GM18907 (cell line): ENCODE results near the gene CISTR.
"Not testable (repeated sequence)": the region's sequence is repeated elsewhere in the genome, so short reads cannot be mapped to it uniquely, and the experiment has no call there.

Experiments used
- ATAC-seq: cut with Tn5 transposase; IDR thresholded peaks from one replicate; pipeline ENCODE4 v1.9.1; 2021; ENCODE audit warnings: mild to moderate bottlenecking, moderate library complexity; ENCODE audit not compliant: unreplicated experiment

CISTR gene

DNA sequence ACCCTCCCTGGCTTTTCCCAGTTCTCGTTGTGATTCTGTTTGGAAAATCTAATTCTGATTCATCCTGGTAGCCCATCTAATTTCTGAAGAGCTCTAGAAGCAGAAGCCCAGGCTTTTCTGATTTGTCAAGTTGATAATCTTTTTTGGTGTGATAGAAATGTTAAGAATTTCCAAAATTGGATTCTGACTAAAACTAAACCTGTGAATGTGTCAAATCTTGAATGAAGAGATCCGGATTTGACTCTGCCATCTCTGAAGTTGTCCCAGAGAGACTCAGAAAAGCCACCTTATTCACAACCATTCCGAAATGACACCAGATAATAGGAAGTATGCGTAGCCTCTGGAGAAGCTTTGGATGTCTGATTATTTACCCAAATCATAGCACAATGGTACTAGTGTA, 12.8 kb upstream of the CISTR start:
- no peak for ATAC-seq

DNA sequence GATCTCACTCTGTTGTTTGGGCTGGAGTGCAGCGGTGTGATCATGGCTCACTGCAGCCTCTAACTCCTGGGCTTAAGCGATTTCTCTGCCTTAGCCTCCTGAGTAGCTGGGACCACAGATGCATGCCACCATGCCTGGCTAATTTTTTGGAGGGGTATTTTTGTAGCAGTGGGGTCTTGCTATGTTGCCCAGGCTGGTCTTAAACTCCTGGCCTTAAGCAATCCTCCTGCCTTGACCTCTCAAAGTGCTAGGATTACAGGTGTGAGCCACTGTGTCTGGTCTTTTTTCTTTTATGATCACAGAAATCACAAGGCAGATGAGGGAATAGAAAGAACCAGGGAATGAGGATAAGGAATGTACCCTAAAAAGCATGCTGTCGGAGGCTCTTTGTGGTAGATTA, 11.0 kb upstream of the CISTR start:
- not testable (repeated sequence) for ATAC-seq

DNA sequence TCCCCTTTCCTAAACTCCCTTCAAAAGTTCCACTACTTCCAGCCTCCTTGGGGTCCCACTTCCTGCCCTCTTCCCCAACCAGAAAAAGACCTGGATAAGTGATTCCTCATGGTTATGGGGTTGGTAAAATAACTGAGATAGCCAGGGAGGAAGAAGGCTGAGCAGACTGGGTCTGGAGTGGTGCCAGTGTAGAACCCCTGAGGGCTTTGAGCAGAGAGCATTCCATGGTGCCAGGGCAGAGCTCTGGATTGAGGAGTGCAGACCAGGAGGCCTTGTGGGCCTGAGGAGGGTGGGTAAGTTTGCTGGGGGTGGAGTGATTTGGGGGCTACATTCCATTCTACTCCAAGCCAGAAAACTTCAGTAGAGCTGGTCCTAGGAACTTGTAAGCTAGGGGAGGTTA, 9.5 kb upstream of the CISTR start:
- no peak for ATAC-seq

DNA sequence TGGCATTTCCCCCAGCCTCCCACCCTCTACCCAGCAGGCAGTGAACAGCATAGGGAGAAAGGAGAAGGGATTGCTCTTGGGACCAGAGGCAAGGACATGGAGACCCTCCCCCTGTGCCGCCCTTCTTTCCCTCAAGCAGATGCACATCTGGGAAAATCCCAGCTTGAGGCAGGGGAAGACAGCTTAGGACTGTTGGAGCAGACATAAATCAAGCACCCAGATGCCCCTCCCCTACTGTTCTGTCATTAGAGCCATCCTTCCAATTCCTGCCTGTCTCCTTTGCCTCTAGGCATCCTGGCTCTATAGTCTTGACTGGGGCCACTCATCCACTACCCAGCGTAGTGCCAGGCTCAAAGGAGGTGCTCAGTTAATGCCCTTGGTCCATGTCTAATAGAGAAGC, 7.5 kb upstream of the CISTR start:
- ATAC-seq, result no peak

DNA sequence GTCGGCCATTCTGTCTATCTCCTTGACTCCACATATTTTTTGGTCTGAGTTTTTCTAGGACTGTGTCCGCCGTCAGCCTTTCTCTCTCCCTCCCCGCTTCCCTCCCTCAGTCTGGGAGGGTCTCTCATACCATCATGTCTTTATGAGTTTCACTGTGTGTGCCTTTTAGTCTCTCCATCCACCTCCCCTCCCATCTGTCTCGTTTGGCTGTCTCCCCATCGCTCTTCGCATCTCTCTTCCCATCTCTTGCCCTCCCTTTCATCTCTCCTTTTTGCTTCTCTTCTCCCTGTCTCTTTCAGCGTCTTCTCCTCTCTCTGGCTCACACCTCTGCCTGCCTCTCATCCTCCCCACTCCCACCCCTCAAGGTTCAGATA, 6.9 kb upstream of the CISTR start:
- ATAC-seq, result no peak

DNA sequence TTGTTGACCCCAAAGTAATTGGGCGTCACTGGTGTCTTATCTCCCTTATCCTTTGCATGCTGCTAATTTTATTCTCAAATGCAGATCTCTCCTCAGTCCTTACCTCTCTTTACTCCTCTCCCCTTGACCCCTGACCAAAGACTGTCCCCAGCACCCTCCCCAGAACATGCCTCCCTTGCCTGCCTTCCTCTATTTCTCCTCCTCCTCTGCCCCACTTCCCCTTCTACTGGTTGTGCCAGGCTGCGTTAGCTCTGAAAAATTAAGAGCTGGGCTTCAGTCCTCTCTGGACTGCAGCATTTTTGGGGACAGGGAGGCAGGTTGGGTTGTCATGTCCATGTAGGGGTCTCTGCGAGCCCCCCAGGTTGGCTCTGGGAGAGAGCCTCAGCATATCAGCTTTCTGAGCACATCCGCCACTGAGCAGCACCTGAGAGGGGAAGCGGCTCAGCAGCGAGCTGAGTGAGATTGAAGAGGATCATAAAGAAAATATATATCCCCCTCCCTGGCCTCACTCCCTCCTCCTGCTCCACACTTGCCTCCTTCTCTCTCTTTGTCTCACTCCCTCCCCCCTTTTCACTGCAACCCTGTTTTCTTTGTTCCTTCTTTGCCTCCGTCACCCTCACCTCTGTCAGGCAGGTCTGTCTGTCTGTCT, 6.4 kb upstream of the CISTR start:
- ATAC-seq, result no peak

DNA sequence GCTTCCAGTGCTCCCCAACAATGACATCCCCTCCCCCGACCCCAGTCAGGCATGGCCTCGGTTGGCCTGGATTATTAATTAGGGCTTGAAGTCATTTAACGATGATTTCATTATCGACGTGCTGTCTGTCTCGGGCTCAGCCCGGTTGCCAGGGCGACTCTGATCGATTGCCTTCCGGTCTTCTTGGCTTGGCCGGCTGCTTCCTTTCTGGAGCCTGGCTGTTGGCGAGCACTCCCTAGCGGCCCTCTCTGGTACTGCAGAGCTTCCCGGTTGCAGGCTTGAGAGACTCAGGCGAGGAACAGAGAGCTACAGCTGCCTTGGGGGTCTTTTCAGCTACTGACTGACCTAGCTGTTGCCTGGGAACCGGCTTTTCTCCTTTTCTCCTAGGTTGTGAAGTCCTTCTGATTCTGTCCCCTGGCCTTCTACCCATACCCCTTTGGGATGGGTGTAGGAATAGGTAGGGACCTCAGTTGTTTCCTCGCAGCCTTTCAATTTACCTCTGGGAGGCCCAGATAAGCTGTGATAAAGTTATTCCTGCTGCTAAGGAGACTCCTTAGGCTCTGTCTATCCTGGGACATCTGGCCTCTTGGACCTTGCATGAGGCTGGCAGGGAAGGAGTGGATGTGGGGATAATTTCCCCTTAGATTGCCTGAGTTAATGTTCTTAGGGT, 5.5 kb upstream of the CISTR start:
- peak; percentile 63 for ATAC-seq

DNA sequence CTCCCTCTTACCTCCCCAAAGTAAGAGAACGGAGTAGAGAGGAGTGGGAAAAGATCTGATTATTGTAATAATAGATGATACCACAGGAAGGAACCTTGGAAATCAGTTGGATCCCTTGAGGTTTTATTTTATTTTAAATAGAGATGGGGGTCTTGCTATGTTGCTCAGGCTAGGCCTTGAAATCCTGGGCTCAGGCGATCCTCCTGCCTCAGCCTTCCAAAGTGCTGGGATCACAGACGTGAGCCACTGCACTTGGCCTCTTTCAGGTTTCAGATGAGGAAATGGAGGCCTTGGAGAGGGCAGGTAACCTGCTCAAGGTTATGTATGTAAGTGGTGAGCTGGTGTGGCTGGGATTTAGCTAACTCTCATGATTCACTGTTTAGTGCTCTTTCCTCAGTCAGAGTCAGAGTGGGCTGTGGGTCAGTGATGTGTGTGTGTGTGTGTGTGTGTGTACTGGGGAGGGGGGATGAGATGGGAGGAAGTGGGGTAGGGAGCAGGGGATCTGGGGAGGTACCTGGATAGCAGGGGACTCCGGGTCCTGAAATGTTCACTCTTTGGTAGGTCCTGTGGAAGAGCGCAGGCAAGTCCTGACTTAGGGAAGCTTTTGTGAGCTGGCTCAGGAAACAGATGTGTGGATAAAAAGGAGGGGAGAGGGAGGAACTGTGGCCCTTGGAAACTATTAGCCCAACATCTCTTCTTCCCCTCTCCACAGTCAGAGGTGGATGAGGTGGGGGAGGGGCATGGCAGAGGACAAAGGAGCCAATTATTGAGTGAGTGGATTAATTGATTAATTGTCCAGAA, 4.7 kb upstream of the CISTR start:
- peak; percentile 1 for ATAC-seq

DNA sequence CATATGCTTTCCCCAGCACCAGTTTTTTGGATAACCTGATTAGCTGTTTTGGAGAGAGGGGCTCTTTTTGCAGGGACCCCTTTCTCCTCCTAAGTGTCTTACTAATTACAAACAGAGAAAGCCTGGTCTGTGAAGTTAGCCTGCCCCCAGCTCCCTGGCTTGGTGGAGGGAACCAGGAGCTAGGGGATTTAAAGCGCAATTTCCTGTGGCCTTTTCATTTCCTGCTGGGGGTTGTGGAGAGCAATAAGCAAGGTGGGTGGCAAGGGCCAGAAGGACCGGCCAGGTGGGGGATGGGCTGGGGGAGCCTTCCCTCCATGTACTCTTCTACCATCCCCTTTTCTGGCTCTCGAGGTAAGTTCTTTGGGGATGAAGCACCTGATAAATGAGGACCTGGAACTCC, 4.1 kb upstream of the CISTR start:
- no peak for ATAC-seq

DNA sequence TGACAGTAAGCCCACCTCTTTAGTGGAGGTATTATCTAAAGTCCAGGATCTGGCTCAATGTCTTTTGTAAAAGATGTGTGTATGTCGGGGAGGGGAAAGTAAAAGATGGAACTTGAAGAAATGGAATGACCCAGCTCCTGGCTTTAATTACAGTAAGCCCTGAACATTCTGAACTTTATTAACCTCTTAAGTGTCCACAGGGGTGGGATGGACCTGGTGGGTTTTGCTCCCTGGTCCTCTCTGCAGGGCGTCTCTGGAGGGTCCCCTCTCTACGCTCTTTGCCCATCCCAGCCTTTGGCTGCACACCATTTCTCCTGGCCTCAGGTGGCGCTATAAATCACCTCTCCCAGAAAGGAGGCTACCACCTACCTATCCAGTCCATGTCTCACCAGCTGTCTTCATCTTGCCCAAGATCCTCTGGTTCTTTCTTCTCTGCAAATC, 3.7 kb upstream of the CISTR start:
- no peak for ATAC-seq

DNA sequence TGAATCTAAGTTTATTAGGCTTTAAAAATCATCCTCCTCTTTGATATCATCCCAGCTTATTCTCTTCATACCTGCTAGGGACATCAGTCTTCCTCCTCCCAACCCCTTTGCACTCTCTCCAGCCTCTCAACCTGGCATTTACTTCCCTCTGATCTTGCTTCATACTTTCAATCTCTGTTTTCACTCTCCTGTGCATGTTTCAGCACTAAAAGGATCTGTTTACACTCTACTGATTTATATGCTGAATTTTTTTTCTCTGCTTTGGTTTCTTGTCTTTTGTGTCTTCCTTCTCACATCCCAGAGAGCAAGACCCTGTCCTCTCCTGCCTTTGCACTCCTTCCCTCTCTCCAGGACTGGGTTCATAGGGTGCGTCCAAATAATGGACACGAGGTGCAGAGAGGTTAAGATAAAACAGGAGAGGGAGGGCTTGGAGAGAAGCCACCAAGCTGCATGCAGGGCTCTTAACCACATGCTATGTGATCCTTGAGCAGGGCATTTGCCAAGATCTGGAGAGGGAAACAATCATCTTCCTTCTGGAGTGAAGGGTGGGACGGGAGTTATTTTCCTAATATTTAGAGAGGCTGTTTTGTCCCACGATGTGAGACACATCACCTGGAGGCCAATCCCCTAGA, 3.0 kb upstream of the CISTR start:
- ATAC-seq, result no peak

DNA sequence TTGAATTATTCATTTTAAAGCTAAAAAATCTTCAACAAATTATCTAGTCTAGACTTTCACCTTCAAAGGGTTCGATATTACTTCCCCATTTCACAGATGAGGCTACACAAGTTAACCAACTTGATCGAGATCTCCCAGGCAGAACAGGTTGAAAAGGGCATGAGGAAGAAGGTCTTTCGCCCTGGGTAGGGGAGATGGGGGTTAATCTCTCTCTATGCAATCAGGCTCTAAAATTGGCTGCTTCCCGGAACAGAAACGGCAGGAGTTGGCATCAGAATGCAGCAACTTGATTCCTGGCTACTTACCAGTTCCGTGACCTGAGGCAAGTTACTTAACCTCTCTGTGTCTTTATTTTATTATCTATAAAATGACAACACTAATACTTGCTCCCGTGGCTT, 2.4 kb upstream of the CISTR start:
- no peak for ATAC-seq

DNA sequence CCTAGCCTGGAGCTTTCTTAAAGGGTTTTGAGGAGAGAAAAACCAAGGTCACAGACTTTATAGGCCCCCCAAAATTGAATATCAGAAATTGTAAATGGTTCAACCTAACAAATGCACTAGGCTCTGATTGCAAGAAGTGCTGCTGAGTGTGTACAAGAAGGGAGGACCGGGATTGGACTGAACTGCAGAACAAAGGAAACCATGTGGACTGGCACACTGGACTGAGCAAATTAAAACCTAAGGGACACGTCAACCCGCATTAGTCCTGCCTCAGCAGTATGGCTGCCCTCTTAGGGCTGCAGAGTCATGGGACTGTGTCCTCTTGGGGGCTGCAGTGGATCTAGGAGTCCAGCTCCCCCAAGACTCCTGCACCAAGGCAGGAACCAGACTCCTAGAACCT, 842 bp upstream of the CISTR start:
- ATAC-seq, result no peak

DNA sequence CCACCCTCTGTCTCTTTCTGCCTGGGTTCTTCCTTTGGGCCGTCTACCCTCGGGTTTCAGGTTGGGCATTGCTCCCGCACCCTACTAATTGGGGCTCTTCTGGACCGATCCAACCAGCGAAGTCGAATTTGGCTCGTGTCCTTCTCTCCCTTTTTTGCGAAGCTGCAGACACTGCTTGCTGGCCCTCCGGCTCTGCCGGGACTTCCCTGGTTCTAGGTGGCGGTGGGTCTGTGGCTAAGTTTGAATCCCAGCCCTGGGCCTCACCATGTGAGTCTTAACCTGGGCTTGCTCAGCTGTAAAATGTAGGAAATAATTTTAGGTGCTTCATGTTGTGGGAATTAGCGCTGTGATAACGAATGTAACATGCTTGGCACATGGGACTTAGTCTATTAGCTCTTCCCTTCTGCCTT, 418 bp upstream of the CISTR start:
- ATAC-seq, result no peak

DNA sequence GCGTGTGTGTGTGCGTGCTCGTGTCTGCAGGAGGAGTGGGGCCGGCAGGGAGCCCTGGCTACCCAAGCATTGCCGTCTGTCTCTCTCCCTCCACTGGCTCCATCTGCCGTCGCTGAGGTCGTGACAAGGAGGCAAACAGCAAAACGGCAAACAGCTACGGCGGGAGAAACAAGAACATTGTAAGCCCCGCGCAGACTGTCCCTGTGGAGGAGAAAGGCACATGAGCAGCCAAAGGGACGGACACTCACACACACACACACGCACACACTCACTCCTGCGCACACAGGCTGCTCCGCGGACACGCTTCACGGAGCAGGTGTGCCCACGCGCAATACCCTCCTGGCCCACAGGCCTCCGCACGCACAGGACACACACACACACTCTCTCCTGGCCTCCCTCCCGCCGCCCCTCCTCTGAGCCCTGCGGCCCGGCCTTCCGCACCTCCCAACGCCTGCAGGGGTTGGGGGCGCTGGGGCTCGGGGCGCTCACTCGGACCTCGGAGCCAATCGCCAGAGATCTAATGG, 905 bp downstream of the CISTR start:
- peak; percentile 7 for ATAC-seq

DNA sequence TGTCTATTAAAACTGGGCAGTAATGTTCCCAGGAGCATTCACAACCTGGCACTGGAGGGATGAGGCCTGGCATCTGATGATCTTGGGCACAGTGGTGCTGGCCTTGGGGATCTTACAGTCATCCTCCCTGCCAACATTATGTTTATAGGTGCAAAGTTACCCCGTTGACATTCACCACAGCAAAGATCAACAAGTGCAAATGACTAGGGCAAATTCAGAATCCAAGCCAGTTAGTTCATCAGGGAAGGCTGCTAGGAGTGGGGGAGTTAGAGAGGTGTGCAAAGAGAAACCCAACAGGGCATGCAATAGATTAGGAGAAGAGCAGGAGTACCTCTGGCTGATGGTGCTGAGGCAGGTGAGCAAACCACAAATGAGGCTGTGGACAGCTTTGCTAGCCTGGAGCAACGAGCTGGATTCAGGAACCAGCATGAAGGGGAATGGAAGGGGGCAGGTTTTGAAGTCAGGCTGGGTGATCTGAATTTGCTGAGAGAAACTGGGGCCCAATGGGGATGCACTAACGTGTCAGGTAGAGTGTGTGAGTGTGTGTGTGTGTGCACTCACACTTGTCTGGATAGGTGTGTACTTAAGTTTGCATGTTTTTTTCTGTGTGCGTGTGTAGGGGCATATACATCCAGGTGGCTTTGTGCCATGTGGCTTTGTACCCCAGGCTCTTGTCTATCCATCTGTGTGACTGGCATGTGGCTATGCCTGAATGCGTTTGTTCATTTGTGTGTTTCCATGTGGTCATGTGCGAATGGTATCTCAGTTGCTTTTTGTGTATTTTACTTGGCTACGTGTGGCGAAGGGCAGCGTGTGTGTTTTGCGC, 1.6 kb downstream of the CISTR start:
- ATAC-seq, result no peak

DNA sequence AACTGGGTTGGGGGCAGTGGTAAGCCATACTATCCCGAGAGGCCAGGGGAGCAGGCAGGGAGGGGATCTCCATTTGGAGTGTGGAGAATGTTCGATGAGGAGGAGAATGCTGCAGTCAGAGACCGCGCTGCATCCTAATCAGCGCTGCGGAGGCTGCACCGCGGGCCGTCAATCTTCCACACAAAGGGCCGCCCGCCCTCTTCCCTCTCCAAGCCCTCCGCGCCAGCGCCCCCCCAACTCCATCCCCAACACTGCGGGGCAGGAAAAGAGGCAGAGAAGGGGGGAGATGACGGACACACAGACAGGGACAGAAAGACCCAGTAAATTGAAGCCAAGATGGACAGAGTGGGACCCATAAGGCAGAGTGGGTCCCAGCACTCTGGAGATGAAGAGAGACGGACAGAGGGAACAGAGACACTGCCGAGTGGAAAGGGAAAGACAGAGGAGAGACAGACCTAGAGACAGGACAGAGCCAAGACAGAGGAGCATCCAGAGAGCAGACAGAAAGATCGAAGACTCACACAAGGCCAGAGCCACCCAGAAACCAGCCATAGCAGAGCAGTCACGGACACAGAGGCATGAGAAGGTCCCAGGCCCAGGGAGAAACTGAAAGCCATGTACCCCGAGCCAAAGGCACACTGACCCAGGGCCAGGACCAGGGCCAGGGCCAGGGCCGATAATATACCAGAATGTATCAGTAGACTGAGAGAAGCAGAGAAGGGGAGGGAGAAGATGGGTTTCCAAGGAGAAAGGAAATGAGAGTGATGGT, 3.5 kb downstream of the CISTR start:
- ATAC-seq, result no peak

DNA sequence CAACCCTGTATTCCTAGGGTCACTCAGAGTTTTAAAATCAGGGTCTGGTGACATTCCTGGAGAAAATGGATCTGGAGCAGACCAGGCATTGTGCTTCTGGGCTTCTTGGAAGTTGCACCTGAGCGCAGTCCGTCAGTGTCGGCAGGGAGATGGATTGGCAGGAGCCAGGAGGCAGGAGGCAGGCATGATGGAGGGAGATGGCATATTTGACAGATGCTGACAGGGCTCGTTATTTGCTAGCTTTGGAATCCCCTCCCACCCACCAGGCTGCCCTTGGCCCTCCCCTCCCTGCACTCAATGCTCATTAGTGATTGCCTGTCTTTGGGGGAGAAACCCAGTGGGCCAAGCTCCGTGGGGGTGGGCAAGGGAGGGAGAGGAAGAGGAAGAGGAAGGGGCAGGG, 4.7 kb downstream of the CISTR start:
- ATAC-seq, result no peak

DNA sequence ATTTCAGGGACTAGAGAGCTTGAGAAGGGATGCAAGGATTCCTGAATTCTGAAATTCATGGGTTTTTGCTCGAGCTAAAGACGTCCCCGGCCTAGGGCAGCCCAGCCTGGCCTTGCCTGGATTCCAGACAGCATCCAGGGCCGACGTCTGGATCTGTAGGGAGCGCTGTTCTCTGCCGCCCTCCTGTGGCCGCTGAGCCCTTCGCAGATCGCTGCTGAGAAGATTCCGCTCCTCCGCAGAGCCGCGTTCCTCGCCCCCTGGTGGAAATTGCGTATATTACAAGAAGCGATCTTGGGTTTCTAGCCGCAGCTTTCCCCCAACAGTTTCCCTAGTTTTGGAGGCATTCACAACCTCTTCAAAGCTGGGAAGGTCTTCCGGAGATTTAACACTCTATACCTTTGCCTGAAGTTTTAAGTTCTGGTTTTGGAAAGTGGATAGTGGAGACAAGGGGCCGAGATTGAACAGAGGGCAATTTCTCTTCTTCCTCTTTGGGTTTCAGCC, 5.1 kb downstream of the CISTR start:
- ATAC-seq, result peak; percentile 34

DNA sequence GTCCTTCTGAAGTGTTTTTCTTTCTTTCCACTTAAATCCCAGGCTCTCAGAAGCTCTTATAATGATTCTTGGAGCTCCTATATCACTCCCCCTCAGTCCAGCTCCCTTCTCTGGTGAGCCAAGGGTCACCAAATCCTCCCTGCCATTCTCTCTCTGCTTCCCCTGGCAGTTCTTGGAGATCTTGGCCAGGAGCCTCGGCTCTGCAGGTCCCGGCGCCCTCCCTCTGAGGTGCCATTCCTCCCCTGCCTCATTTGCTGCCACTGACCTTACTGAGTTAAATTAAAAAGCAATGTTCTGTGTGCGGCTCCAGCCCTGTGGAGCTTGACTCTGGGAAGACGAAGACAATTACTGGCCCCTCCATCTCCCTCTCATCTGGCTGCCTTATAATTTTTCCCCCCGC, 7.0 kb downstream of the CISTR start:
- ATAC-seq, result no peak
